ENCODE results near the gene SLC16A3.

The SLC16A3 gene

GRCh38 chr17:82217530-82218204, 11.2 kb upstream of the SLC16A3 start:
- H3K36me3 ChIP-seq (ENCODE audit: insufficient read depth, low read length), result no peaks in the 10 kb centered on the region
- no peaks in the 10 kb centered on the region for H3K9me3 ChIP-seq (ENCODE audit: low read length)
- no peak overlapping the region for H3K27ac ChIP-seq (ENCODE audit: low read depth, low read length)
- H3K4me1 ChIP-seq (ENCODE audit: insufficient read depth, low read length), result peaks cover 4% of the 10 kb centered on the region
- no peak overlapping the region for H3K9ac ChIP-seq (ENCODE audit: low read length)
- H3K27me3 ChIP-seq (ENCODE audit: control insufficient read depth in 1 of 2, insufficient read depth in 2 of 2, low read length in 2 of 2), result no peaks in the 10 kb centered on the region
- H3K4me3 ChIP-seq (ENCODE audit: low read depth in 1 of 2, low read length in 2 of 2), result no peak overlapping the region

- H3K9me3 ChIP-seq (ENCODE audit: low read length), result no peaks in the 10 kb centered on the region
- H3K9ac ChIP-seq (ENCODE audit: low read length), result no peak overlapping the region
- H3K36me3 ChIP-seq (ENCODE audit: insufficient read depth, low read length), result no peaks in the 10 kb centered on the region
- H3K27ac ChIP-seq (ENCODE audit: low read depth, low read length), result no peak overlapping the region
- peaks cover 2% of the 10 kb centered on the region for H3K4me1 ChIP-seq (ENCODE audit: insufficient read depth, low read length)
- H3K27me3 ChIP-seq (ENCODE audit: control insufficient read depth in 1 of 2, insufficient read depth in 2 of 2, low read length in 2 of 2), result no peaks in the 10 kb centered on the region
- no peak overlapping the region for H3K4me3 ChIP-seq (ENCODE audit: low read depth in 1 of 2, low read length in 2 of 2)
These were observed 10.3 kb upstream of the SLC16A3 start for GRCh38 chr17:82218349-82219075.

GRCh38 chr17:82219083-82219482, 9.8 kb upstream of the SLC16A3 start:
- Histone ChIP-seq H3K27me3 (ENCODE audit: control insufficient read depth in 1 of 2, insufficient read depth in 2 of 2, low read length in 2 of 2) (no peaks in the 10 kb centered on the region), H3K4me1 (ENCODE audit: insufficient read depth, low read length) (no peaks in the 10 kb centered on the region), H3K9me3 (ENCODE audit: low read length) (no peaks in the 10 kb centered on the region), H3K4me3 (ENCODE audit: low read depth in 1 of 2, low read length in 2 of 2) (no peak overlapping the region), H3K36me3 (ENCODE audit: insufficient read depth, low read length) (no peaks in the 10 kb centered on the region), H3K27ac (ENCODE audit: low read depth, low read length) (no peak overlapping the region), H3K9ac (ENCODE audit: low read length) (no peak overlapping the region)

- no peak overlapping the region for H3K27ac ChIP-seq (ENCODE audit: low read depth, low read length)
- H3K4me1 ChIP-seq (ENCODE audit: insufficient read depth, low read length), result no peaks in the 10 kb centered on the region
- H3K4me3 ChIP-seq (ENCODE audit: low read depth in 1 of 2, low read length in 2 of 2), result no peak overlapping the region
- H3K9ac ChIP-seq (ENCODE audit: low read length), result no peak overlapping the region
- no peaks in the 10 kb centered on the region for H3K9me3 ChIP-seq (ENCODE audit: low read length)
- H3K36me3 ChIP-seq (ENCODE audit: insufficient read depth, low read length), result no peaks in the 10 kb centered on the region
- H3K27me3 ChIP-seq (ENCODE audit: control insufficient read depth in 1 of 2, insufficient read depth in 2 of 2, low read length in 2 of 2), result no peaks in the 10 kb centered on the region
These were observed 8.8 kb upstream of the SLC16A3 start for GRCh38 chr17:82219753-82220709.

GRCh38 chr17:82221341-82221902, 7.4 kb upstream of the SLC16A3 start:
- no peaks in the 10 kb centered on the region for H3K4me1 ChIP-seq (ENCODE audit: insufficient read depth, low read length)
- no peaks in the 10 kb centered on the region for H3K27me3 ChIP-seq (ENCODE audit: control insufficient read depth in 1 of 2, insufficient read depth in 2 of 2, low read length in 2 of 2)
- H3K36me3 ChIP-seq (ENCODE audit: insufficient read depth, low read length), result no peaks in the 10 kb centered on the region
- H3K4me3 ChIP-seq (ENCODE audit: low read depth in 1 of 2, low read length in 2 of 2), result no peak overlapping the region
- H3K9me3 ChIP-seq (ENCODE audit: low read length), result no peaks in the 10 kb centered on the region
- H3K27ac ChIP-seq (ENCODE audit: low read depth, low read length), result no peak overlapping the region
- H3K9ac ChIP-seq (ENCODE audit: low read length), result no peak overlapping the region

- no peak overlapping the region for H3K9ac ChIP-seq (ENCODE audit: low read length)
- no peak overlapping the region for H3K27ac ChIP-seq (ENCODE audit: low read depth, low read length)
These were observed 6.0 kb upstream of the SLC16A3 start for GRCh38 chr17:82222816-82223215.

GRCh38 chr17:82223517-82223916, 5.3 kb upstream of the SLC16A3 start:
- H3K27ac ChIP-seq (ENCODE audit: low read depth, low read length), result no peak overlapping the region
- H3K27me3 ChIP-seq (ENCODE audit: control insufficient read depth in 1 of 2, insufficient read depth in 2 of 2, low read length in 2 of 2), result peaks cover 0 to 6% of the 10 kb centered on the region in 2 donors
- no peaks in the 10 kb centered on the region for H3K9me3 ChIP-seq (ENCODE audit: low read length)
- H3K36me3 ChIP-seq (ENCODE audit: insufficient read depth, low read length), result no peaks in the 10 kb centered on the region
- H3K4me1 ChIP-seq (ENCODE audit: insufficient read depth, low read length), result no peaks in the 10 kb centered on the region
- H3K4me3 ChIP-seq (ENCODE audit: low read depth in 1 of 2, low read length in 2 of 2), result no peak overlapping the region
- no peak overlapping the region for H3K9ac ChIP-seq (ENCODE audit: low read length)

More at GRCh38 chr17:82222816-82223215, 6.0 kb upstream of the SLC16A3 start:
- no peaks in the 10 kb centered on the region for H3K4me1 ChIP-seq (ENCODE audit: insufficient read depth, low read length)
- H3K27me3 ChIP-seq (ENCODE audit: control insufficient read depth in 1 of 2, insufficient read depth in 2 of 2, low read length in 2 of 2), result peaks cover 0 to 3% of the 10 kb centered on the region in 2 donors
- no peak overlapping the region for H3K4me3 ChIP-seq (ENCODE audit: low read depth in 1 of 2, low read length in 2 of 2)
- no peaks in the 10 kb centered on the region for H3K9me3 ChIP-seq (ENCODE audit: low read length)
- no peaks in the 10 kb centered on the region for H3K36me3 ChIP-seq (ENCODE audit: insufficient read depth, low read length)

- Histone ChIP-seq H3K9ac (ENCODE audit: low read length) (no peak overlapping the region), H3K4me1 (ENCODE audit: insufficient read depth, low read length) (peaks cover 6% of the 10 kb centered on the region), H3K9me3 (ENCODE audit: low read length) (no peaks in the 10 kb centered on the region), H3K27ac (ENCODE audit: low read depth, low read length) (no peak overlapping the region), H3K36me3 (ENCODE audit: insufficient read depth, low read length) (no peaks in the 10 kb centered on the region), H3K4me3 (ENCODE audit: low read depth in 1 of 2, low read length in 2 of 2) (no peak overlapping the region), H3K27me3 (ENCODE audit: control insufficient read depth in 1 of 2, insufficient read depth in 2 of 2, low read length in 2 of 2) (peaks cover 0 to 12% of the 10 kb centered on the region in 2 donors)
These were observed 4.2 kb upstream of the SLC16A3 start for GRCh38 chr17:82224666-82225065.

- Histone ChIP-seq H3K9me3 (ENCODE audit: low read length) (no peaks in the 10 kb centered on the region), H3K4me3 (ENCODE audit: low read depth in 1 of 2, low read length in 2 of 2) (no peak overlapping the region), H3K27me3 (ENCODE audit: control insufficient read depth in 1 of 2, insufficient read depth in 2 of 2, low read length in 2 of 2) (peaks cover 0 to 12% of the 10 kb centered on the region in 2 donors), H3K36me3 (ENCODE audit: insufficient read depth, low read length) (no peaks in the 10 kb centered on the region), H3K9ac (ENCODE audit: low read length) (no peak overlapping the region), H3K27ac (ENCODE audit: low read depth, low read length) (no peak overlapping the region), H3K4me1 (ENCODE audit: insufficient read depth, low read length) (peaks cover 13% of the 10 kb centered on the region)
These were observed 3.3 kb upstream of the SLC16A3 start for GRCh38 chr17:82225368-82226029.

GRCh38 chr17:82226146-82226808, 2.6 kb upstream of the SLC16A3 start:
- H3K4me3 ChIP-seq (ENCODE audit: low read depth in 1 of 2, low read length in 2 of 2), result no peak overlapping the region
- peaks cover 0 to 12% of the 10 kb centered on the region in 2 donors for H3K27me3 ChIP-seq (ENCODE audit: control insufficient read depth in 1 of 2, insufficient read depth in 2 of 2, low read length in 2 of 2)
- no peak overlapping the region for H3K9ac ChIP-seq (ENCODE audit: low read length)
- H3K9me3 ChIP-seq (ENCODE audit: low read length), result no peaks in the 10 kb centered on the region
- no peak overlapping the region for H3K27ac ChIP-seq (ENCODE audit: low read depth, low read length)
- H3K4me1 ChIP-seq (ENCODE audit: insufficient read depth, low read length), result peaks cover 14% of the 10 kb centered on the region
- no peaks in the 10 kb centered on the region for H3K36me3 ChIP-seq (ENCODE audit: insufficient read depth, low read length)

Measured in muscle layer of colon (tissue), 2 donors.